HG03378 (cell line): Measurements from ENCODE around the gene MYO1E.

Experiments
- ATAC-seq: cut with Tn5 transposase; IDR thresholded peaks from one replicate; pipeline ENCODE4 v1.9.1; 2021; ENCODE audit warnings: mild to moderate bottlenecking, moderate library complexity; ENCODE audit not compliant: unreplicated experiment

The MYO1E gene

DNA sequence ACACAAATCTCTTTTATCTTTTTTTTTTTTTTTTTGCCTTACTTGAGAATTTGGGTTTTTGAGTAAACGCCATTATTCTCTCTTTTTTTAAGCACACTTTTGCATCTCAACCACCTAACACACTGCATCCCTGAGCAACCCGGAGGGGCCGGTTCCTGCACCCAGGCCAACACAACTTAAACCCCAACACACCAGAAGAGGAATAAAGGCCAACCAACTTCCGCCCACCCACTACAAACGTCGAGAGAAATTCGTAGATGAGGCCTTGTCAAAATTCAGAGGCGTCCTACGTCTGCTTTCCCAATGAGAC lies 268.1 kb downstream of the MYO1E start:
- ATAC-seq, result no peak

DNA sequence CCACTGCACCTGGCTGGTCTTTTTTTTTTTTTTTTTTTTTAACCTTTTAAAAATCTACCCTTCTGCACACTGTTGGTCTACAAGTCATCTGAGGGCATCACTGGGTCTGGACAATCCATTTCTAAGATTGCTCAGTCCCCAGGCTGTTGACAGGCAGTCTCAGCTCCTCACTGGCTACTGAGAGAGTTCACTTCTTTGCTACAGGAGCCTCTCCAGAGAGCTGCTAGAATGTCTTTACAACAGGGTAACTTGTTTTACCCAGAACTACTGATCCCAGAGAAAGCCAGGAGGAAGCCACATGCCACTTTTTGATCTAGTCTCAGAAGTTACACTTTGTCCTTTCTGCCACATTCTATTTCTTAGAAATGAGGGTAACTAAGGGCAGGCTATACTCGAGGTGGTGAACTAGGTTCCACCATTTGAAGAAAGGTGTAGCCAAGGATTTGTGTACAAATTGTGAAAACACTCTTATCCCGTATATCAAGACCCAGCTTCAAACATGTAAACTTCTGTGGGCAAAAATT lies 273.4 kb downstream of the MYO1E start:
- no peak for ATAC-seq

DNA sequence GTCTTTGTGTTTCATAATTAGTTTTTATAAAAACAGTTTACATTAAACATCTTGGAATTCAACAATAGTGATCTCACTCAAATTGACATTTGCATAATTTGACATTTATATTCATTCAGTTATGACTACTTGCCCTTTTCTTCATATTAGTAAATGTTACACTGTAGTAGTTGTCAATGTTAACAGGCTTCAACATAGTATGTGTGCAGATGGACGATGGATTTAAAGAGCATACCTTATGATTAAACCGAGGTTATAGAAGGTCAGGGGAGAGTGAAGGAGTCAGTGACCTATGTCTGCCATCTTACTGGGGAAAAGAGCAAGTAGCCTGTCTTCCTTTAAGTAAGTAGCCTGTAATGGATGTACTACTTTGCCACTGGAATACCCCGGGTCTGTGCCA lies 276.2 kb downstream of the MYO1E start:
- ATAC-seq, result no peak

- ATAC-seq, result no peak
These were observed 278.6 kb downstream of the MYO1E start for GRCh38 chr15:59094077-59094476.

GRCh38 chr15:59087731-59088130 lies 284.9 kb downstream of the MYO1E start:
- no peak for ATAC-seq
